ENCODE measurements around the gene SPOUT1.

- TF ChIP-seq, protein P1, sequence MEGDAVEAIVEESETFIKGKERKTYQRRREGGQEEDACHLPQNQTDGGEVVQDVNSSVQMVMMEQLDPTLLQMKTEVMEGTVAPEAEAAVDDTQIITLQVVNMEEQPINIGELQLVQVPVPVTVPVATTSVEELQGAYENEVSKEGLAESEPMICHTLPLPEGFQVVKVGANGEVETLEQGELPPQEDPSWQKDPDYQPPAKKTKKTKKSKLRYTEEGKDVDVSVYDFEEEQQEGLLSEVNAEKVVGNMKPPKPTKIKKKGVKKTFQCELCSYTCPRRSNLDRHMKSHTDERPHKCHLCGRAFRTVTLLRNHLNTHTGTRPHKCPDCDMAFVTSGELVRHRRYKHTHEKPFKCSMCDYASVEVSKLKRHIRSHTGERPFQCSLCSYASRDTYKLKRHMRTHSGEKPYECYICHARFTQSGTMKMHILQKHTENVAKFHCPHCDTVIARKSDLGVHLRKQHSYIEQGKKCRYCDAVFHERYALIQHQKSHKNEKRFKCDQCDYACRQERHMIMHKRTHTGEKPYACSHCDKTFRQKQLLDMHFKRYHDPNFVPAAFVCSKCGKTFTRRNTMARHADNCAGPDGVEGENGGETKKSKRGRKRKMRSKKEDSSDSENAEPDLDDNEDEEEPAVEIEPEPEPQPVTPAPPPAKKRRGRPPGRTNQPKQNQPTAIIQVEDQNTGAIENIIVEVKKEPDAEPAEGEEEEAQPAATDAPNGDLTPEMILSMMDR (conservative IDR thresholded peaks at IDR 0.05): peak; percentile 96
- no peak for TF ChIP-seq EZH2 (IDR thresholded peaks at IDR 0.05; ENCODE audit: low read depth)
Observed at GRCh38 chr9:128863647-128864046, 34.1 kb upstream of the SPOUT1 start.
